ENCODE data around the gene WASHC2C.
"Not testable (repeated sequence)": the region's sequence is repeated elsewhere in the genome, so short reads cannot be mapped to it uniquely, and the experiment has no call there.

DNA sequence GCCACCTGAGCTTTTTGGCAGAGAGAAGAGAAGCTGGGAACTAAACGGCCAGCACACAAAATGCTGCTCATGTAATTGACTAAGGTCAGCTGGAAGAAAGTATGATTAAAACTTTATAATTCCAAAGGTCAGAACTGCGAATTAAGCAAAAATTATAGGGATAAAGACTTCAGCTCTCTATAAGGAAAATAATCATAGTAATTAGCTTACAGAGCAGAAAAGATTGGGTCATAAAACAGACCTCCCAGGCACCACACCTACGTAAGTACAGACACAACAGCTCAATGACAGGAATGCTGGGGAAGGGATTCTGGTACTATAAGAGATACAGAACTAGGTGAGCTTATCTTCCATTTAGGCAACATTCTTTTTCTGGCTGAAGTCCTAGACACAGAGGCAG lies 10.0 kb upstream of the WASHC2C start:
- TF ChIP-seq EZH2 (IDR thresholded peaks at IDR 0.05); POLR2AphosphoS5 (IDR thresholded peaks at IDR 0.05; ENCODE audit: borderline replicate concordance, low read depth, low read length): not testable (repeated sequence)

Measured in SK-N-MC (cell line).